ENCODE measurements around the gene TENM3.
"Not testable (repeated sequence)": the region's sequence is repeated elsewhere in the genome, so short reads cannot be mapped to it uniquely, and the experiment has no call there.

TENM3 gene

GRCh38 chr4:182803235-182803634 is 560.0 kb downstream of the TENM3 start:
- no peak for DNase-seq

- no peak for DNase-seq
Observed at GRCh38 chr4:182804131-182804530, 560.9 kb downstream of the TENM3 start.

GRCh38 chr4:182805321-182805720 is 562.1 kb downstream of the TENM3 start:
- no peak for DNase-seq

GRCh38 chr4:182805750-182806149 is 562.5 kb downstream of the TENM3 start:
- no peak for DNase-seq

- no peak for DNase-seq
Observed at GRCh38 chr4:182806259-182807252, 563.4 kb downstream of the TENM3 start.

- DNase-seq = no peak
Observed at GRCh38 chr4:182807346-182807745, 564.1 kb downstream of the TENM3 start.

- DNase-seq = no peak
Observed at GRCh38 chr4:182807767-182808548, 564.8 kb downstream of the TENM3 start.

- DNase-seq = no peak
Observed at GRCh38 chr4:182808673-182809416, 565.6 kb downstream of the TENM3 start.

GRCh38 chr4:182809417-182810102 is 566.4 kb downstream of the TENM3 start:
- DNase-seq = no peak

- no peak for DNase-seq
Observed at GRCh38 chr4:182810103-182810615, 567.0 kb downstream of the TENM3 start.

- DNase-seq = no peak
Observed at GRCh38 chr4:182812916-182813315, 569.7 kb downstream of the TENM3 start.

- DNase-seq = not testable (repeated sequence)
Observed at GRCh38 chr4:182814065-182814464, 570.9 kb downstream of the TENM3 start.

- DNase-seq = no peak
Observed at GRCh38 chr4:182818926-182819730, 575.9 kb downstream of the TENM3 start.

GRCh38 chr4:182819751-182820150 is 576.5 kb downstream of the TENM3 start:
- DNase-seq = no peak

- no peak for DNase-seq
Observed at GRCh38 chr4:182822554-182822953, 579.4 kb downstream of the TENM3 start.

GRCh38 chr4:182823576-182823975 is 580.4 kb downstream of the TENM3 start:
- no peak for DNase-seq

- DNase-seq = no peak
Observed at GRCh38 chr4:182825003-182825402, 581.8 kb downstream of the TENM3 start.

- no peak for DNase-seq
Observed at GRCh38 chr4:182825786-182826185, 582.6 kb downstream of the TENM3 start.

GRCh38 chr4:182826391-182826790 is 583.2 kb downstream of the TENM3 start:
- no peak for DNase-seq

GRCh38 chr4:182827166-182827565 is 584.0 kb downstream of the TENM3 start:
- DNase-seq = no peak

- DNase-seq = no peak
Observed at GRCh38 chr4:182827954-182828353, 584.8 kb downstream of the TENM3 start.

Measured in NCI-H2081 treated with DMSO at 0.1 percent for 48 hours (cell line).